Testis (tissue), 3 donors: ENCODE results near the gene FKTN. TPM values are rescaled to one million over a fixed set of nuclear protein-coding genes. Genes with fewer than 3 reads are reported as not detected.
"Not testable (repeated sequence)": the region's sequence is repeated elsewhere in the genome, so short reads cannot be mapped to it uniquely, and the experiment has no call there.

Experiments used
- DNase-seq: peaks from one replicate; pipeline ENCODE4 v3.0.0-alpha.2; 2019
- H3K27ac ChIP-seq, 2 donors: fragments of 200-600 bp; sonication (generic); one replicate each; pipeline ENCODE4 v1.5.1; 2019
- H3K27me3 ChIP-seq: fragments of 200-600 bp; sonication (generic); one replicate; pipeline ENCODE4 v1.5.1; 2019
- H3K36me3 ChIP-seq: fragments of 200-600 bp; sonication (generic); one replicate; pipeline ENCODE4 v1.5.1; 2017; ENCODE audit warnings: low read depth; ENCODE audit errors: missing control alignments
- H3K4me1 ChIP-seq: fragments of 200-600 bp; sonication (generic); one replicate; pipeline ENCODE4 v1.5.1; 2019
- H3K4me3 ChIP-seq, 2 donors: fragments of 200-600 bp; sonication (generic); one replicate each; pipeline ENCODE4 v1.5.1; 2017 to 2019
- H3K9me3 ChIP-seq: fragments of 200-600 bp; sonication (generic); one replicate; pipeline ENCODE4 v1.5.1; 2017
- CTCF ChIP-seq, 3 experiments: fragments of 450-650 bp in 2 of 3; fragments of 200-600 bp in 1 of 3; sonication (generic) in 1 of 3; IDR thresholded peaks; one replicate each; pipeline ENCODE4 v1.5.1; 2016 to 2019; ENCODE audit warnings: antibody characterized with exemption in 3 of 3, mild to moderate bottlenecking in 2 of 3, moderate library complexity in 1 of 3
- POLR2A ChIP-seq: fragments of 450-650 bp; IDR thresholded peaks from one replicate; pipeline ENCODE4 v1.6.1; 2017; ENCODE audit warnings: antibody characterized with exemption, mild to moderate bottlenecking, moderate library complexity
- WGBS, 2 donors: methylation state at CpG; one replicate each; pipeline ENCODE4 v1.1.5; 2018; 5-methylcytosine and 5-hydroxymethylcytosine counted together
- intact Hi-C: fragments of 100-400 bp; cut with DNase I; formaldehyde crosslinking; loops from one replicate; pipeline ENCODE4 v1.15.1; 2023; ENCODE audit warnings: low total_unique reads
- polyA plus RNA-seq: library from polyadenylated mRNA; stranded (reverse); fragments of 350-450 nt; fragmentation: Illumina TruSeq; extraction: RNeasy Lipid Tissue Mini Kit (QIAGEN cat#74804); gene quantifications from one replicate; pipeline ENCODE4 v1.2.3, GENCODE V29; 2014; ENCODE audit warnings: low read depth, low replicate concordance; ENCODE audit not compliant: insufficient read depth
- total RNA-seq, 2 donors: library from RNA; depleted of rRNA; stranded (reverse); fragments of >200 nt; gene quantifications; one replicate each; pipeline ENCODE4 v1.2.3, GENCODE V29; 2016

Gene FKTN
- total and polyA plus RNA-seq, 3 donors from 2014 or later: 10.4 to 27.9 (median 17.5) TPM

- H3K36me3 ChIP-seq: no peaks in the 10 kb centered on the region
- H3K4me3 ChIP-seq: no peak overlapping the region
- 92 to 95% methylated on average over 6 to 11 of the region's 11 CpGs for WGBS, 2 donors
- intact Hi-C loops: no loop called here
- H3K27me3 ChIP-seq: no peaks in the 10 kb centered on the region
- H3K4me1 ChIP-seq: no peaks in the 10 kb centered on the region
- H3K9me3 ChIP-seq: no peaks in the 10 kb centered on the region
- no peak for DNase-seq
- TF ChIP-seq POLR2A (no peak), CTCF (IDR thresholded peaks at IDR 0.05) (no peak)
- no peak overlapping the region for H3K27ac ChIP-seq
These were observed 42.0 kb upstream of the FKTN start for GRCh38 chr9:105515811-105516413.

GRCh38 chr9:105519710-105520369 is 38.1 kb upstream of the FKTN start:
- H3K27ac ChIP-seq: peak overlapping the region; percentile 76 to 82
- H3K36me3 ChIP-seq, H3K4me1 ChIP-seq, H3K9me3 ChIP-seq, H3K27me3 ChIP-seq, intact Hi-C loops: not testable (repeated sequence)
- peak overlapping the region; percentile 47 to 64 for H3K4me3 ChIP-seq
- DNase-seq: peak; percentile 27
- 50 to 78% methylated on average over 14 to 43 of the region's 43 CpGs for WGBS, 2 donors

- H3K4me3 ChIP-seq, H3K27ac ChIP-seq, intact Hi-C loops, H3K4me1 ChIP-seq, H3K36me3 ChIP-seq, H3K9me3 ChIP-seq, DNase-seq, H3K27me3 ChIP-seq: not testable (repeated sequence)
- WGBS, 2 donors: 86 to 89% methylated on average over 6 of the region's 6 CpGs
These were observed 36.9 kb upstream of the FKTN start for GRCh38 chr9:105520992-105521391.

GRCh38 chr9:105522618-105523385 is 35.1 kb upstream of the FKTN start:
- H3K27ac ChIP-seq, intact Hi-C loops, H3K4me3 ChIP-seq, DNase-seq, H3K4me1 ChIP-seq, H3K27me3 ChIP-seq, H3K36me3 ChIP-seq, H3K9me3 ChIP-seq: not testable (repeated sequence)
- 93% methylated on average over 10 of the region's 10 CpGs for WGBS, 2 donors

- intact Hi-C loops: no loop called here
- H3K36me3 ChIP-seq: no peaks in the 10 kb centered on the region
- no peak overlapping the region for H3K27ac ChIP-seq
- DNase-seq: no peak
- no peaks in the 10 kb centered on the region for H3K27me3 ChIP-seq
- no peak for TF ChIP-seq CTCF (IDR thresholded peaks at IDR 0.05)
- no peak for TF ChIP-seq POLR2A
- 82 to 88% methylated on average over 3 of the region's 3 CpGs for WGBS, 2 donors
- H3K4me3 ChIP-seq: no peak overlapping the region
- H3K9me3 ChIP-seq: no peaks in the 10 kb centered on the region
- no peaks in the 10 kb centered on the region for H3K4me1 ChIP-seq
These were observed 26.4 kb upstream of the FKTN start for GRCh38 chr9:105531530-105531929.

- no peak overlapping the region for H3K4me3 ChIP-seq
- intact Hi-C loops: no loop called here
- H3K4me1 ChIP-seq: no peaks in the 10 kb centered on the region
- H3K27me3 ChIP-seq: no peaks in the 10 kb centered on the region
- no peaks in the 10 kb centered on the region for H3K9me3 ChIP-seq
- 88 to 94% methylated on average over 3 of the region's 3 CpGs for WGBS, 2 donors
- no peak for DNase-seq
- no peak overlapping the region for H3K27ac ChIP-seq
- H3K36me3 ChIP-seq: no peaks in the 10 kb centered on the region
- TF ChIP-seq POLR2A (no peak), CTCF (IDR thresholded peaks at IDR 0.05) (no peak)
These were observed 21.8 kb upstream of the FKTN start for GRCh38 chr9:105535920-105536668.
